Lung (tissue), 12 donors: ENCODE measurements around the gene AUTS2. TPM values are rescaled to one million over a fixed set of nuclear protein-coding genes. Genes with fewer than 3 reads are reported as not detected.

Source experiments
- ATAC-seq: fragments of 200-7000 bp; cut with Tn5 transposase; one replicate; pipeline ENCODE4 v1.9.1; 2020; ENCODE audit warnings: moderate number of reproducible peaks; ENCODE audit not compliant: insufficient read depth, low FRiP score
- DNase-seq, 3 donors: peaks; one replicate each; pipeline ENCODE4 v3.0.0-alpha.2; 2013 to 2017
- H3K27ac ChIP-seq, 2 donors: one replicate each; pipeline ENCODE4 v1.5.1; 2013; ENCODE audit warnings: mild to moderate bottlenecking in 2 of 2, moderate library complexity in 2 of 2, control low read depth in 1 of 2, inconsistent platforms in 1 of 2, low read depth in 1 of 2, low read length in 1 of 2
- H3K27me3 ChIP-seq, 3 donors: one replicate each; pipeline ENCODE4 v1.5.1; 2013; ENCODE audit warnings: low read length in 2 of 3; ENCODE audit not compliant: control insufficient read depth in 3 of 3, insufficient read depth in 3 of 3
- H3K36me3 ChIP-seq, 4 donors: one replicate each; pipeline ENCODE4 v1.5.1; 2013; ENCODE audit warnings: low read length in 4 of 4, mild to moderate bottlenecking in 1 of 4, moderate library complexity in 1 of 4; ENCODE audit not compliant: control insufficient read depth in 4 of 4, insufficient read depth in 4 of 4
- H3K4me1 ChIP-seq, 5 donors: one replicate each; pipeline ENCODE4 v1.5.1; 2013; ENCODE audit warnings: low read length in 5 of 5, mild to moderate bottlenecking in 2 of 5, moderate library complexity in 1 of 5; ENCODE audit not compliant: control insufficient read depth in 5 of 5, insufficient read depth in 5 of 5
- H3K4me3 ChIP-seq: one replicate; pipeline ENCODE4 v1.5.1; 2013; ENCODE audit warnings: mild to moderate bottlenecking, control low read depth, moderate library complexity
- H3K9ac ChIP-seq, 2 donors: one replicate each; pipeline ENCODE4 v1.5.1; 2013; ENCODE audit warnings: low read length in 2 of 2, control low read depth in 1 of 2; ENCODE audit not compliant: insufficient read depth in 1 of 2
- H3K9me3 ChIP-seq, 4 donors: one replicate each; pipeline ENCODE4 v1.5.1; 2013; ENCODE audit warnings: low read length in 3 of 4, mild to moderate bottlenecking in 1 of 4, moderate library complexity in 1 of 4; ENCODE audit not compliant: control insufficient read depth in 4 of 4, insufficient read depth in 3 of 4
- WGBS, 2 donors: extraction: QIAGEN DNeasy Blood & Tissue Kit; methylation state at CpG; one replicate each; pipeline ENCODE4 v1.1.7; 2013; 5-methylcytosine and 5-hydroxymethylcytosine counted together
- polyA plus RNA-seq, 2 donors: library from polyadenylated mRNA; stranded (reverse); fragments of 200-250 nt; gene quantifications; one replicate each; pipeline ENCODE4 v1.2.1, GENCODE V29; 2013
- total RNA-seq, 2 donors: library from RNA; depleted of rRNA in 1 of 2; stranded (reverse); fragments of >200 nt in 1 of 2; gene quantifications; one replicate each; pipeline ENCODE4 v1.2.1, GENCODE V29; 2014 to 2021
- TF ChIP-seq, protein P1 (sequence below): IDR thresholded peaks from 2 replicates; pipeline ENCODE4 v1.5.1; 2012; ENCODE audit warnings: mild to moderate bottlenecking; ENCODE audit errors: control extremely low read depth, extremely low read depth
- donor health status: control.
- donor health status: control.
- donor health status: Bipolar disorder and iron deficiency.
- donor health status: healthy.
- donor health status: DM: yes; HTN: yes; CAD: no.

Gene AUTS2
- total and polyA plus RNA-seq, 4 donors = 11.8 to 115 (median 40.6) TPM

GRCh38 chr7:69919426-69920111 lies 321.3 kb downstream of the AUTS2 start:
- Histone ChIP-seq H3K27me3 (no peaks in the 10 kb centered on the region), H3K9me3 (no peaks in the 10 kb centered on the region), H3K36me3 (no peaks in the 10 kb centered on the region), H3K4me3 (no peak overlapping the region), H3K9ac (no peak overlapping the region), H3K4me1 (no peaks in the 10 kb centered on the region), H3K27ac (no peak overlapping the region)
- WGBS, 2 donors = 87 to 91% methylated on average over 4 of the region's 4 CpGs
- ATAC-seq (no peak), DNase-seq (no peak)
- TF ChIP-seq, protein P1, sequence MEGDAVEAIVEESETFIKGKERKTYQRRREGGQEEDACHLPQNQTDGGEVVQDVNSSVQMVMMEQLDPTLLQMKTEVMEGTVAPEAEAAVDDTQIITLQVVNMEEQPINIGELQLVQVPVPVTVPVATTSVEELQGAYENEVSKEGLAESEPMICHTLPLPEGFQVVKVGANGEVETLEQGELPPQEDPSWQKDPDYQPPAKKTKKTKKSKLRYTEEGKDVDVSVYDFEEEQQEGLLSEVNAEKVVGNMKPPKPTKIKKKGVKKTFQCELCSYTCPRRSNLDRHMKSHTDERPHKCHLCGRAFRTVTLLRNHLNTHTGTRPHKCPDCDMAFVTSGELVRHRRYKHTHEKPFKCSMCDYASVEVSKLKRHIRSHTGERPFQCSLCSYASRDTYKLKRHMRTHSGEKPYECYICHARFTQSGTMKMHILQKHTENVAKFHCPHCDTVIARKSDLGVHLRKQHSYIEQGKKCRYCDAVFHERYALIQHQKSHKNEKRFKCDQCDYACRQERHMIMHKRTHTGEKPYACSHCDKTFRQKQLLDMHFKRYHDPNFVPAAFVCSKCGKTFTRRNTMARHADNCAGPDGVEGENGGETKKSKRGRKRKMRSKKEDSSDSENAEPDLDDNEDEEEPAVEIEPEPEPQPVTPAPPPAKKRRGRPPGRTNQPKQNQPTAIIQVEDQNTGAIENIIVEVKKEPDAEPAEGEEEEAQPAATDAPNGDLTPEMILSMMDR = no peak

DNA sequence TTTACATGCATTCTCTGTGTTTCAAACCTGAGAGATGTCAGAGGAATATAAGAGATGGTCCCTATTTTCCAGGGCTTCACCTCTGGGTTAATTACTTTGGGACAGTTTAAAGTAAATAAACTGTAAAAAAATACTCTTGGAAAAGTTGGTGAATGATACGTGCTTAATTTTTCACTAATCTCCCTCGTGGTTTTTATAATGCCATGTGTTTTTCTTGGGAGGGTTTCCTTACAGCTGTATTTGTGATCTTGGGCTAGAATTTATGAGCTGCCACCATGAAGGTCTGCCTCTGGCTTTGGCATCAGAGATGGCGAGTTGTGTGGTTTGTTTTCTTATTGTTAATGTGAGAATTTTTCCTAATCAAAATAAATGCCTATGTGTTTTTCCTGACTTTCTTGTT lies 322.5 kb downstream of the AUTS2 start:
- Histone ChIP-seq H3K27ac (no peak overlapping the region), H3K9me3 (no peaks in the 10 kb centered on the region), H3K9ac (no peak overlapping the region), H3K27me3 (no peaks in the 10 kb centered on the region), H3K4me1 (no peaks in the 10 kb centered on the region), H3K4me3 (no peak overlapping the region), H3K36me3 (no peaks in the 10 kb centered on the region)
- DNase-seq (peak in 2 of 3 donors; percentile 13 to 19), ATAC-seq (no peak)
- WGBS, 2 donors = 67 to 74% methylated on average over 3 of the region's 3 CpGs
- TF ChIP-seq, protein P1 = no peak

DNA sequence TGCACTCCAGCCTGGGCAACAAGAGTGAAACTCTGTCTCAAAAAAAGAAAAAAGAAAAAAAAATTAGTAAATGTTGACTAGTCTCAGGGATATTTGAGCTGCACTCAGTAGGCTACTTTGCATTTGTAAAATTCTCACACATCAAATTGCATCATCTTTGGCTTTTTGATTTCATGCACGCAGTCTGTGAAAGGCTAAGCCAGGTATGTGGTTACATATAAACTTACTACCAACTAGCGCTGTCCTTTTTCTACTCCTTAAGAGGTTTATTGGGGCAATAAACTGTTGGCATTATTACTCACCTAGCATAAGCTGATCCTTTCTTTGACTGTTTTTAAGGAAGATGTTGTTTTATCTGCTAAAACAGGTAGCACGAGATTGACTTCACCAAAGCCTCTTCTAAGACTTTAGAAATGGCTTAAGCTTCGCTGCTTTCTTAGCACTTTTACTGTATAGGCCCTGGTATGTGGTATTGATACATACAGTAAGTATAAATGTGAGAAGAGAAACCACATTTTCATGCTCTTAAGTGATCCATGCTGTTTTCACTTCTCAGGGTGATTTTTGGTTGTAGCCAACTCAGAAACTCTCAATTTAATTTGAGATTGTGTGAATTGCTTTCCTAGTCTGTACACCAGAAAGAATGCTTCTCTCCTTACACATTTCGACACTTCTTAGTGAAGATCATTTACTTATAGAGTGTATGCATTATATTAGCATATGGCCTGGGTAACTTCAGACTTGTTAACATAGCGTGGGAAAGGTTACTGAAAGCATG lies 323.9 kb downstream of the AUTS2 start:
- no peak overlapping the region for H3K4me3 ChIP-seq
- whole genome bisulfite sequencing, 2 donors = 85 to 88% methylated on average over 6 of the region's 6 CpGs
- no peaks in the 10 kb centered on the region for H3K4me1 ChIP-seq
- no peak for ATAC-seq
- no peaks in the 10 kb centered on the region for H3K27me3 ChIP-seq
- H3K9me3 ChIP-seq = no peaks in the 10 kb centered on the region
- TF ChIP-seq, protein P1 = no peak
- no peaks in the 10 kb centered on the region for H3K36me3 ChIP-seq
- H3K9ac ChIP-seq = no peak overlapping the region
- no peak for DNase-seq
- H3K27ac ChIP-seq = no peak overlapping the region
